Omental fat pad (tissue), 4 donors: ENCODE results near the gene TRMT2A. TPM values are rescaled to one million over a fixed set of nuclear protein-coding genes. Genes with fewer than 3 reads are reported as not detected.

Source experiments
- ATAC-seq: fragments of 150-250 bp; one replicate; pipeline ENCODE4 v1.9.1; 2016; ENCODE audit warnings: mild to moderate bottlenecking, moderate library complexity; ENCODE audit not compliant: low FRiP score
- DNase-seq: peaks from one replicate; pipeline ENCODE4 v3.0.0-alpha.2; 2019; ENCODE audit warnings: low spot score
- CTCF ChIP-seq, 3 donors: fragments of 450-650 bp; IDR thresholded peaks; one replicate each; pipeline ENCODE4 v1.5.1; 2016 to 2017; ENCODE audit warnings: antibody characterized with exemption in 3 of 3, mild to moderate bottlenecking in 3 of 3, moderate library complexity in 2 of 3
- total RNA-seq, 4 donors: library from RNA; depleted of rRNA; stranded (reverse); fragments of >200 nt; gene quantifications; one replicate each; pipeline ENCODE4 v1.1.0, GENCODE V29; 2016

TRMT2A gene
- total RNA-seq, 4 donors from 2014 or later = 32.4 to 58.5 (median 49.0) TPM

- no peak for TF ChIP-seq CTCF (IDR thresholded peaks at IDR 0.05)
- DNase-seq (no peak), ATAC-seq (no peak)
Measured at GRCh38 chr22:20113551-20114310, 3.3 kb downstream of the TRMT2A start.

DNA sequence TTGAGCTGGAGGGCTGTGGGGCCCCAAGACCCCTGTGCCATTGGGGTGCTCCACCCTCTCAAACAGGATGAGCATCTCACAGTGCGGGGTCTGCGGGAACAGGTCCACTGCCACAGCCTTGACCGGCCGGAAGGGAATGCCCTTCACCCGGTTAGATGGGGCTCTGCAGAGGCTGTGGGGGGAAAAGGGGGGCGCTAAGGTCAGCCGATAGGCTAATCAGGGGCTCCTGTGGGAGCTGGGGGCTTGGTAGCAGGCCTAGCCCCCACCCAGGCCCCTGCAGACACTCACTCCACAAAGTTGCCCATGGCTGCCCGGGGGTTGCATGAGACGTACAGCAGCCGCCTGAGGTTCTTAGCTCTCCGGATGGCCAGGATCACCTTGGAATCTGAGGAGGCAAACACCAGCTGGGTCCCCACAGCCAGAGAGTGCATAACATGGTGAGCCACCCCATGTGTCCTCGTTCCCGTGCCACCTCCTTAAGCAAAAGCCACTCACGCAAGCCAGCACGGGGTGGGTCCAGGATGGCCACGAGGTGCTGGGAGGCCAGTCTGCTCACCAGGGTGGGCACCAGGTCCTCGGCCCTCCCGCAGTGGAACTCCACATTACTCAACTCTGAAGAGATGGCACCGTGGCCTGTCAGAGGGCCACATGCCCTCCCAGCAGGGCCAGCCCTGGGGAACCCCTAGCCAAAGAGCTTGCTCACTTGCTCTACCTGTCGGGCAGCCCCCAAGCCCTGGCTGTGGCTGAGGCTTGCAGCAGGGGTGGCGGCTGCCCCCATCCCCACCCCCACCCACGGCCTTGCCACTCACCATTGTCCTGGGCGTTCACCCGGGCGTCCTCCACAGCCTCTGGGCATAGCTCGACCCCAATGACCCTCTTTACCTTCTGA is 4.2 kb downstream of the TRMT2A start:
- ATAC-seq (no peak), DNase-seq (no peak)
- TF ChIP-seq CTCF (IDR thresholded peaks at IDR 0.05) = no peak

- no peak for DNase-seq
- ATAC-seq = no peak
- TF ChIP-seq CTCF (IDR thresholded peaks at IDR 0.05) = no peak
Measured at GRCh38 chr22:20111689-20112622, 5.1 kb downstream of the TRMT2A start.

DNA sequence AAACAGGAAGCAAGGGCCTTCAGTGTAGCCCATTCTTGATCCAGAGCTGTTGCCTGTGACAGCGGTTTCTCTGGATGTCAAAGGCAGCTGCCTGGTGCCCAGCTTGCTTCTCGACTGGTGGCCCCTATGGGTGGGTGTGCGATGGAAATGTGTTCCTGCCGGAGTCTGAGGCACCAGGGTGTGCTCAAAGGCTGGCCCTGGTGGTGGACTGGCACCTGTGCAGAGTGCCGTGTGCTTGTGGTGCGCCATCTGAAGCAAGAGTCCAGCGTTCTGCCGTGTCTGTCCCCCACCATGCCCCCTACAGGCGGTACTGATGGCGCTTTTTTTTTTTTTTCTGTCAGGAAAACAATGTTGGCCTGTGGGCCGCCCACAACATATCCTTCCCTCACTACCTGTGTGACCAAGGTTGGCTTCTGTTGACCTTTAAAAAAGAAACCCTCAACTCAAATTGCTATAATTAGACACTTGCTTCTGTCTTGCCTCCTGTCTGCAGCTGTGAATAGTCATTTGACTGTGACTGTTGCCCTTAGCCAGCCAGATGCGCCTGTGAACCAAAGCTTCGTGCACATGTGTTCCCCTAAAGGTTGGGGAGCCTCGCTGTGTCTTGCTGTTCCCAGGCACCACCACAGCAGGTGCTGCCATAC is 5.9 kb downstream of the TRMT2A start:
- no peak for ATAC-seq
- no peak for TF ChIP-seq CTCF (IDR thresholded peaks at IDR 0.05)
- no peak for DNase-seq

DNA sequence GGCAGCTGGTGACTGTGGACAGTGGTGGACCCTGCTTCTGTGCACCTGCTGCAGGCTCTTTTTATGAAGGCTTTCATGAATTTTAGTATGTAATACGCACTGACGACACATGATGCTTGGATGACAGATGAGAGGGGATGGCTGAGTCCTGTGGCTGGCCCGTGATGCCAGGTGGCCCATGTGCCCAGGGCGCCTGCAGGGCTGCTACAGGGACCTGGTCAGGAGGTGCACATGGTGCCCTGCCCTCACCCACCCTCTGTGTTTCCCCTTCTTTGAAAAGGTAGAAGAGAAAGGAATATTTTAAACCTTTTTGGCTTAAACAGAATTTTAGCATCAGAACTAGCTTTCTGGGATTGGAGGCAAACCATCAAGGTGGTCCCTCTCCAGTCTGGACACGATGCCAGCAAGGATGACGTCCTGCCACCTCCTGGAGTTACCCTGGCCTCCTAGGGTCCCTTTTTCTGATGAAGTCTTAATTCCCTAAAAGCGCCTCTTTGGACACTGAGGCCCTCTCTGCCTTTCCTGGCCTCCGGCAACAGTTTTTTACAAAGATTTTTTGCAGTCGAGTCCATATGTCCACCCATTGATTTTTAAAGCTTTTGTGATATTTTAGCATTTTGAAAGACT is 6.6 kb downstream of the TRMT2A start:
- ATAC-seq (no peak), DNase-seq (no peak)
- no peak for TF ChIP-seq CTCF (IDR thresholded peaks at IDR 0.05)
